Measurements from ENCODE around the gene C22orf31.

C22orf31 gene

GRCh38 chr22:29011240-29012100, 50.2 kb downstream of the C22orf31 start:
- TF ChIP-seq CTCF (conservative IDR thresholded peaks at IDR 0.05; ENCODE audit: control insufficient read depth, insufficient read depth, low read depth, low read length), result no peak
- no peak overlapping the region for H3K4me3 ChIP-seq (ENCODE audit: control insufficient read depth, low read depth, low read length)
- DNase-seq (ENCODE audit: low read depth), result no peak

GRCh38 chr22:29009148-29009547, 52.5 kb downstream of the C22orf31 start:
- no peak overlapping the region for H3K4me3 ChIP-seq (ENCODE audit: control insufficient read depth, low read depth, low read length)
- no peak for DNase-seq (ENCODE audit: low read depth)
- TF ChIP-seq CTCF (conservative IDR thresholded peaks at IDR 0.05; ENCODE audit: control insufficient read depth, insufficient read depth, low read depth, low read length), result no peak
